Spinal cord (tissue), 10 donors: ENCODE measurements around the gene SLC5A2. TPM values are rescaled to one million over a fixed set of nuclear protein-coding genes. Genes with fewer than 3 reads are reported as not detected.

Source experiments
- DNase-seq, 6 donors: peaks; one replicate each; pipeline versions ENCODE4 v3.0.0 to v3.0.0-alpha.2; 2013 to 2015; ENCODE audit warnings: low spot score in 6 of 6, low read depth in 4 of 6
- H3K27ac ChIP-seq: one replicate; pipeline ENCODE4 v1.5.1; 2013; ENCODE audit warnings: low read depth, low read length, control low read depth
- H3K27me3 ChIP-seq: one replicate; pipeline ENCODE4 v1.6.1; 2013; ENCODE audit warnings: low read length; ENCODE audit not compliant: control insufficient read depth, insufficient read depth
- H3K36me3 ChIP-seq: one replicate; pipeline ENCODE4 v1.6.1; 2013; ENCODE audit warnings: low read length; ENCODE audit not compliant: control insufficient read depth, insufficient read depth
- H3K4me1 ChIP-seq: one replicate; pipeline ENCODE4 v1.6.1; 2013; ENCODE audit warnings: low read length; ENCODE audit not compliant: control insufficient read depth, insufficient read depth
- H3K4me3 ChIP-seq: one replicate; pipeline ENCODE4 v1.5.1; 2013; ENCODE audit warnings: low read depth, low read length, control low read depth
- H3K9me3 ChIP-seq: one replicate; pipeline ENCODE4 v1.6.1; 2013; ENCODE audit warnings: low read length; ENCODE audit not compliant: control insufficient read depth, insufficient read depth
- WGBS: methylation state at CpG from one replicate; pipeline ENCODE4 v1.1.5; 2013; ENCODE audit warnings: missing lambda C conversion rate; ENCODE audit not compliant: insufficient coverage; 5-methylcytosine and 5-hydroxymethylcytosine counted together
- polyA plus RNA-seq, 2 donors: library from polyadenylated mRNA; unstranded; fragments of 120-200 nt; gene quantifications; one replicate each; pipeline ENCODE4 v1.2.1, GENCODE V29; 2013; ENCODE audit not compliant: insufficient read length in 2 of 2
- total RNA-seq, 2 donors: library from RNA; depleted of rRNA in 1 of 2; stranded (reverse); fragments of 120-200 nt in 1 of 2; fragments of >200 nt in 1 of 2; gene quantifications; one replicate each; pipeline versions ENCODE4 v1.2.3 to v1.2.4, GENCODE V29; 2013 to 2014
- donor health status: healthy.

SLC5A2 gene
- total and polyA plus RNA-seq, 4 donors, result 0.40 to 13.6 (median 6.1) TPM

GRCh38 chr16:31451201-31451600 lies 31.7 kb upstream of the SLC5A2 start:
- H3K27ac ChIP-seq, result no peak overlapping the region
- peaks cover 13% of the 10 kb centered on the region for H3K4me1 ChIP-seq

GRCh38 chr16:31451681-31452351 lies 31.1 kb upstream of the SLC5A2 start:
- H3K27ac ChIP-seq, result no peak overlapping the region
- H3K27me3 ChIP-seq, result no peaks in the 10 kb centered on the region
- H3K4me1 ChIP-seq, result peaks cover 19% of the 10 kb centered on the region
- DNase-seq, result peak in 2 of 6 donors; percentile 72 to 77
- H3K4me3 ChIP-seq, result no peak overlapping the region
- H3K9me3 ChIP-seq, result no peaks in the 10 kb centered on the region
- H3K36me3 ChIP-seq, result peaks cover 18% of the 10 kb centered on the region
- WGBS, result 3% methylated on average over 3 of the region's 11 CpGs

More at GRCh38 chr16:31451201-31451600, 31.7 kb upstream of the SLC5A2 start:
- Histone ChIP-seq H3K27me3 (no peaks in the 10 kb centered on the region), H3K36me3 (peaks cover 12% of the 10 kb centered on the region), H3K4me3 (no peak overlapping the region), H3K9me3 (no peaks in the 10 kb centered on the region)
- DNase-seq, result no peak
- WGBS, result 100% methylated on average over 1 of the region's 5 CpGs

- no peaks in the 10 kb centered on the region for H3K27me3 ChIP-seq
- no peak overlapping the region for H3K4me3 ChIP-seq
- H3K4me1 ChIP-seq, result peaks cover 28% of the 10 kb centered on the region
- peaks cover 23% of the 10 kb centered on the region for H3K36me3 ChIP-seq
- H3K9me3 ChIP-seq, result no peaks in the 10 kb centered on the region
- WGBS, result no CpG with 5 or more reads among the region's 3 CpGs
- no peak overlapping the region for H3K27ac ChIP-seq
- peak in 1 of 6 donors; percentile 55 for DNase-seq
Measured at GRCh38 chr16:31452631-31453106, 30.3 kb upstream of the SLC5A2 start.

GRCh38 chr16:31453255-31454204 lies 29.4 kb upstream of the SLC5A2 start:
- H3K27me3 ChIP-seq, result no peaks in the 10 kb centered on the region
- WGBS, result 57% methylated on average over 13 of the region's 20 CpGs
- H3K36me3 ChIP-seq, result peaks cover 27% of the 10 kb centered on the region
- no peak overlapping the region for H3K27ac ChIP-seq
- H3K4me3 ChIP-seq, result no peak overlapping the region
- DNase-seq, result no peak
- H3K4me1 ChIP-seq, result peaks cover 36% of the 10 kb centered on the region
- H3K9me3 ChIP-seq, result no peaks in the 10 kb centered on the region

- no peak overlapping the region for H3K27ac ChIP-seq
Measured at GRCh38 chr16:31455601-31456314, 27.2 kb upstream of the SLC5A2 start.

GRCh38 chr16:31456988-31457360 lies 25.9 kb upstream of the SLC5A2 start:
- DNase-seq, result no peak
- H3K27me3 ChIP-seq, result no peaks in the 10 kb centered on the region
- H3K4me1 ChIP-seq, result peaks cover 39% of the 10 kb centered on the region
- no peak overlapping the region for H3K27ac ChIP-seq
- H3K4me3 ChIP-seq, result no peak overlapping the region
- peaks cover 29% of the 10 kb centered on the region for H3K36me3 ChIP-seq
- WGBS, result 69% methylated on average over 5 of the region's 8 CpGs
- no peaks in the 10 kb centered on the region for H3K9me3 ChIP-seq

More at GRCh38 chr16:31455601-31456314, 27.2 kb upstream of the SLC5A2 start:
- Histone ChIP-seq H3K27me3 (no peaks in the 10 kb centered on the region), H3K4me1 (peaks cover 43% of the 10 kb centered on the region), H3K36me3 (peaks cover 27% of the 10 kb centered on the region), H3K4me3 (no peak overlapping the region), H3K9me3 (no peaks in the 10 kb centered on the region)
- 77% methylated on average over 12 of the region's 17 CpGs for WGBS
- no peak for DNase-seq

- Histone ChIP-seq H3K4me3 (peak overlapping the region; percentile 75), H3K27me3 (no peaks in the 10 kb centered on the region), H3K9me3 (no peaks in the 10 kb centered on the region), H3K4me1 (peaks cover 38% of the 10 kb centered on the region), H3K27ac (peak overlapping the region; percentile 96), H3K36me3 (peaks cover 41% of the 10 kb centered on the region)
- WGBS, result 4% methylated on average over 41 of the region's 42 CpGs
- peak in 2 of 6 donors; percentile 6 to 22 for DNase-seq
Measured at GRCh38 chr16:31458073-31458843, 24.7 kb upstream of the SLC5A2 start.

GRCh38 chr16:31458844-31459686 lies 23.9 kb upstream of the SLC5A2 start, which contains the start of gene ARMC5:
TSS of gene ARMC5 (plus strand) at chr16:31459501. CDS start at chr16:31459525, 24 bp downstream.
- no peaks in the 10 kb centered on the region for H3K9me3 ChIP-seq
- under 1% methylated on average over 91 of the region's 91 CpGs for WGBS
- H3K36me3 ChIP-seq, result peaks cover 49% of the 10 kb centered on the region
- peak; percentile 94 to 99 (median 96) for DNase-seq
- H3K27ac ChIP-seq, result peak within 1 kb of the TSS; percentile 96
- no peaks in the 10 kb centered on the region for H3K27me3 ChIP-seq
- H3K4me1 ChIP-seq, result peaks cover 38% of the 10 kb centered on the region
- peak within 1 kb of the TSS; percentile 75 for H3K4me3 ChIP-seq
